Endothelial cell (in vitro differentiated cells): ENCODE data around the gene SLC12A1. TPM values are rescaled to one million over a fixed set of nuclear protein-coding genes. Genes with fewer than 3 reads are reported as not detected.
A peak's percentile ranks its signal among the peaks of the same experiment; 100 is the strongest.

Source experiments
- DNase-seq: peaks from one replicate; pipeline ENCODE4 v3.0.0; 2021; ENCODE audit warnings: low spot score
- H3K27ac Mint-ChIP-seq: one replicate; pipeline ENCODE4 v1.8.0; 2021; ENCODE audit warnings: mixed read lengths, inconsistent platforms; ENCODE audit not compliant: unreplicated experiment
- H3K27me3 Mint-ChIP-seq: one replicate; pipeline ENCODE4 v1.8.0; 2021; ENCODE audit warnings: mild to moderate bottlenecking, moderate library complexity, mixed read lengths, inconsistent platforms; ENCODE audit not compliant: unreplicated experiment
- H3K36me3 Mint-ChIP-seq: one replicate; pipeline ENCODE4 v1.8.0; 2021; ENCODE audit warnings: mild to moderate bottlenecking, low read depth, mixed read lengths, inconsistent platforms; ENCODE audit not compliant: unreplicated experiment
- H3K4me1 Mint-ChIP-seq: one replicate; pipeline ENCODE4 v1.8.0; 2021; ENCODE audit warnings: mild to moderate bottlenecking, mixed read lengths, inconsistent platforms; ENCODE audit not compliant: unreplicated experiment
- H3K4me3 Mint-ChIP-seq: one replicate; pipeline ENCODE4 v1.8.0; 2021; ENCODE audit warnings: mild to moderate bottlenecking, mixed read lengths, inconsistent platforms; ENCODE audit not compliant: unreplicated experiment
- H3K9me3 Mint-ChIP-seq: one replicate; pipeline ENCODE4 v1.8.0; 2021; ENCODE audit warnings: mixed read lengths, inconsistent platforms; ENCODE audit not compliant: unreplicated experiment
- CTCF ChIP-seq: fragments of 200-600 bp; sonication (generic); IDR thresholded peaks from one replicate; pipeline ENCODE4 v1.5.0; 2021; ENCODE audit warnings: antibody characterized with exemption; ENCODE audit not compliant: unreplicated experiment
- total RNA-seq: library from RNA; stranded (reverse); fragmentation: NEBNext Ultra II Directional; extraction: Animal tissue kit (Norgen Biotek cat#: 25700); gene quantifications from one replicate; pipeline ENCODE4 v1.2.1, GENCODE V29; 2021; ENCODE audit not compliant: unreplicated experiment

The SLC12A1 gene
- total RNA-seq, 1 donor from 2014 or later, result not detected

DNA sequence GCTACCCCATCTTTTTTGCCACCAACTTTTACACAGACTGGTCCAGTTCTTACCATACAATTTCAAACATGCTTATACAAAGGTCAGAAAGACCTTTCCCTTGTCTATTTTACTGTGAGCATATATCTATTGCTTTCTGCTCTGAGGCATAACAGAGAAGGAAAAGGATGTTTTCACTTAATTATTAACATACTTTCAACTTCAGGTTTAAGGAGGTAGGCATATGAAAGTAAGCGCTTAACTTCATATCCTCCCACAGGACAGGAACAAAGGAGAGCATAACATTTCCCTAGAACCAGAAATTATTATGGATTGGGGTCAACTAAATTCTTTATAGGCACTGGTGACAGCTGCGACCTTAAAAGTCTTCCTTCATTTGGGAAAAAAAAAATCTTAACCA lies 29.1 kb upstream of the SLC12A1 start:
- H3K4me3 Mint-ChIP-seq, result peak overlapping the region; percentile 97
- H3K36me3 Mint-ChIP-seq, result peaks cover 3% of the 10 kb centered on the region
- H3K4me1 Mint-ChIP-seq, result peaks cover 10% of the 10 kb centered on the region
- H3K27me3 Mint-ChIP-seq, result peaks cover 3% of the 10 kb centered on the region
- H3K9me3 Mint-ChIP-seq, result no peaks in the 10 kb centered on the region
- no peak for DNase-seq
- peak overlapping the region; percentile 99 for H3K27ac Mint-ChIP-seq
- no peak for TF ChIP-seq CTCF

- DNase-seq, result no peak
- Mint-ChIP-seq H3K27me3 (peaks cover 3% of the 10 kb centered on the region), H3K36me3 (peaks cover 3% of the 10 kb centered on the region), H3K4me3 (peak overlapping the region; percentile 97), H3K27ac (peak overlapping the region; percentile 99), H3K4me1 (peaks cover 13% of the 10 kb centered on the region), H3K9me3 (no peaks in the 10 kb centered on the region)
- TF ChIP-seq CTCF, result no peak
Measured at GRCh38 chr15:48177383-48177765, 28.7 kb upstream of the SLC12A1 start.

DNA sequence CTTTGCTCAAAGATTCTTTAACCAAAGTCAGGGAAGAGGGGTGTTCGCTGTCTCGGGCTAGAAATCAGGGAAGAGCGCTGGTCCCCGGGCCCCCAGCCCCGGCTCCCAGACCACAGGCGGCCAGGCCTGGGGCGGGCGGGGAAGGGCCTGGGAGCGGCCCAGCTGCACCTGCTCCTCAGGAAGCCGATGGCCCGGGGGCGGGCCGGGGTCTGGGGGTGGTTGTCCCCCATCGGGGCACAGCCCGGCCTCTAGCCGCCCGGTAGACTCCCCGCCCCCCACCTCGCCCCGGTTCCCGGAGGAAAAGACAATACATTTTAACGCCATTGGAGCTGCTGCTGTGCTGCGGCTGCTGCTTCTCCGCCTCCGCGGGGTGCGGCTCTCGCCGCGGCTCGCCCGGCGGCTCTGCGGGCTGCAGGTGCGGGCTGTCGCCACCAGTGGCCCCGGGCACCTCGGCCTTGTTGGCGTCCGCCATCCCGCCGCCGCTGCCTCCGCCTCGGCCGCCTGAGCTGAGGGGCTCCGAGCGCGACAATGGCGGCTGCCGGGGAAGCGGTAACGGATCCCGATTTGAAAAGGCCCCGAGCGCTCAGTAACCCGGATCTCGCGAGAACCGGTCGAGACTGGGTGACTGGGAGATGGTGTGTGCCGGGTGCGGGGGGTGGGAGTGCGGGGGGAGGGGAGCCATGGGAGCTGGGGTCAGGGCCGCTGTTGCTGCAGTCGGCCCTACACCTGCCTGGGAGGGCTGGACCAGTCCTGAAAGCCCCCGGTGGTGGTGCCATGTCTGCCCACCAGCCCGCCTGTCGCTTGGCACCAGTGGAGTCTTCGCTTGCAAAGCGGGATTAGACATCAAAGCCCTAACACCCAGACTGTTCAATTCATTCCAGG lies 28.1 kb upstream of the SLC12A1 start, which contains the start of gene MYEF2:
Gene MYEF2 (minus strand): TSS at position 530 of the 882 bp plus-strand sequence. CDS start 58 bp downstream, at position 472.
- H3K4me1 Mint-ChIP-seq, result peaks cover 18% of the 10 kb centered on the region
- H3K36me3 Mint-ChIP-seq, result peaks cover 3% of the 10 kb centered on the region
- peak; percentile 85 for DNase-seq
- TF ChIP-seq CTCF, result no peak
- H3K27me3 Mint-ChIP-seq, result peaks cover 3% of the 10 kb centered on the region
- peak within 1 kb of the TSS; percentile 97 for H3K4me3 Mint-ChIP-seq
- H3K9me3 Mint-ChIP-seq, result no peaks in the 10 kb centered on the region
- peak within 1 kb of the TSS; percentile 99 for H3K27ac Mint-ChIP-seq

GRCh38 chr15:48178648-48178931 lies 27.5 kb upstream of the SLC12A1 start:
- DNase-seq, result no peak
- Mint-ChIP-seq H3K9me3 (no peaks in the 10 kb centered on the region), H3K4me1 (peaks cover 19% of the 10 kb centered on the region), H3K36me3 (peaks cover 3% of the 10 kb centered on the region), H3K27ac (peak overlapping the region; percentile 72), H3K27me3 (peaks cover 3% of the 10 kb centered on the region), H3K4me3 (peak overlapping the region; percentile 85)
- TF ChIP-seq CTCF, result no peak

DNA sequence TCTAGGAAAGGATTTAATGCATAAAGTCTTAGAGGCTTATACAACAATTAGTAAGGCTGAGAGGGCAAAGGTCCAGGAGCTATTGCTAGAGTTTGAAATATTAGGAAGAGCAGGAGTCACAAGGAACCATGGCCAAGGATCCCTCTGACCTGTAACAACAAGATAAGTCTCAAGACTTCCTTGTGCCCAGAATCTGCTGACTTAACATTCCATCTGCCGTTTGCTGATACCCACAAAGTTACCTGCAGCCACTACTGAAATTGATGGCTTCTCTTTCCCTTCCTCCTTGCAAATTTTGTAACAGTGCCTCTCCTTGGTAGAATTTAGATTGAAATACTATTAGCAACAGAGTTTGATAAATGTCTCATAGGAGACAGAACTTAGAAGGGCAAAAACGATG lies 23.4 kb upstream of the SLC12A1 start:
- H3K36me3 Mint-ChIP-seq, result no peaks in the 10 kb centered on the region
- peak; percentile 4 for DNase-seq

More for the DNA sequence above, 23.4 kb upstream of the SLC12A1 start:
- TF ChIP-seq CTCF, result no peak
- Mint-ChIP-seq H3K9me3 (no peaks in the 10 kb centered on the region), H3K4me3 (no peak overlapping the region), H3K27me3 (no peaks in the 10 kb centered on the region), H3K4me1 (peaks cover 11% of the 10 kb centered on the region), H3K27ac (no peak overlapping the region)
